ENCODE measurements around the gene NPAS3.

NPAS3 gene

DNA sequence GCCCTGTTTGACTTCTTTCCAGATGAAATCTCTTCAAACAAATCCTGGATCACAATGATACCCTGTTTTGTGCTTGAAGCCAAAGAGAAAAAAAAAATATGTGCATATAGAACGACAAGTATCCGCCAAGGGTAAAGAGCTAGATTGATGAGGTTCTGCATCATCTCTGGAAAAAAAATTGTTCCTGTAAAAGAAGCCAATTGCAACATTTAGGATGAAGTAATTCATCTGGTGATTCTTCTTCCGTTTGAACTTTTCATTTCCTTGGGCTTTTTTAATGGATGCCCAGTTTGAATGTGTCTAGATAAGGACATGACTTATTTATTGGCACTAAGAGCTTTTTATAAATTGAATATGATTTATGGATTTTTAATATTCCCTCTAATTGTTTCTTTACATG is 38.1 kb upstream of the NPAS3 start:
- Histone ChIP-seq H3K27ac (ENCODE audit: low read length) (no peak overlapping the region), H2AFZ (ENCODE audit: low read depth, low read length) (no peak overlapping the region), H3K9ac (ENCODE audit: low read length) (no peak overlapping the region), H3K36me3 (replicated peaks; ENCODE audit: low read depth, low read length) (no peaks in the 10 kb centered on the region), H3K4me2 (ENCODE audit: low read length) (no peak overlapping the region), H3K27me3 (ENCODE audit: low read depth, low read length) (no peaks in the 10 kb centered on the region), H3K4me1 (ENCODE audit: low read length) (peaks cover 29% of the 10 kb centered on the region), H4K20me1 (ENCODE audit: insufficient read depth, low read length) (no peaks in the 10 kb centered on the region), H3K4me3 (ENCODE audit: low read length) (no peak overlapping the region), H3K79me2 (ENCODE audit: low read length) (no peaks in the 10 kb centered on the region), H3K9me3 (ENCODE audit: insufficient read depth, low read length) (no peaks in the 10 kb centered on the region)
- TF ChIP-seq EZH2phosphoT487 (IDR thresholded peaks at IDR 0.05; ENCODE audit: low read depth) (no peak), CTCF (IDR thresholded peaks at IDR 0.05; ENCODE audit: low read depth, low read length) (no peak)

DNA sequence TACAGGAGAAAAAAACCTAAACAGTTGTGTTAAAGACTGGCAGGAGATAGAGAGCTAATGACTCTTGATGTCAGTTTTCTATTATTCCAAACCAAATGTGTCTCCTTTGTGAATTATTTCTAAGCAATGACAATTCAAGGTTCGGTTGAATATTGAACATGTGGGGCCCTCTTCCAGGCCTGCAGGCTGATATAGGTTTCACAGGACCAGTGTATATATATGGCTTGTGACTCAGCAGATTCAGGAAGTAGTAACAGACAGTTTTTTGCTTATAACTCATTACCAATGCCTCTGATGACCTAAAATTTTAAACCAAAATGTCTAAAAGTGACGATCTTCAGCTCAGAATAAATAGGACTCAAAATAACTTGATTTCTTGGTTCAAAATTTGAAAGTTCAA is 33.7 kb upstream of the NPAS3 start:
- H3K4me3 ChIP-seq (ENCODE audit: low read length): no peak overlapping the region
- no peaks in the 10 kb centered on the region for H3K36me3 ChIP-seq (replicated peaks; ENCODE audit: low read depth, low read length)
- no peak overlapping the region for H3K27ac ChIP-seq (ENCODE audit: low read length)

GRCh38 chr14:32906672-32907071 is 32.0 kb upstream of the NPAS3 start:
- H3K27ac ChIP-seq (ENCODE audit: low read length): no peak overlapping the region
- no peaks in the 10 kb centered on the region for H3K36me3 ChIP-seq (replicated peaks; ENCODE audit: low read depth, low read length)
- H3K9ac ChIP-seq (ENCODE audit: low read length): no peak overlapping the region
- H3K4me1 ChIP-seq (ENCODE audit: low read length): peaks cover 4% of the 10 kb centered on the region
- TF ChIP-seq CTCF (IDR thresholded peaks at IDR 0.05; ENCODE audit: low read depth, low read length) (no peak), EZH2phosphoT487 (IDR thresholded peaks at IDR 0.05; ENCODE audit: low read depth) (no peak)
- no peaks in the 10 kb centered on the region for H3K27me3 ChIP-seq (ENCODE audit: low read depth, low read length)
- H4K20me1 ChIP-seq (ENCODE audit: insufficient read depth, low read length): no peaks in the 10 kb centered on the region
- H3K4me2 ChIP-seq (ENCODE audit: low read length): no peak overlapping the region
- no peak overlapping the region for H2AFZ ChIP-seq (ENCODE audit: low read depth, low read length)
- H3K9me3 ChIP-seq (ENCODE audit: insufficient read depth, low read length): no peaks in the 10 kb centered on the region
- H3K79me2 ChIP-seq (ENCODE audit: low read length): no peaks in the 10 kb centered on the region
- H3K4me3 ChIP-seq (ENCODE audit: low read length): no peak overlapping the region

More for the DNA sequence above, 33.7 kb upstream of the NPAS3 start:
- TF ChIP-seq EZH2phosphoT487 (IDR thresholded peaks at IDR 0.05; ENCODE audit: low read depth): no peak
- TF ChIP-seq CTCF (IDR thresholded peaks at IDR 0.05; ENCODE audit: low read depth, low read length): no peak
- H3K9ac ChIP-seq (ENCODE audit: low read length): no peak overlapping the region
- H3K4me1 ChIP-seq (ENCODE audit: low read length): peaks cover 5% of the 10 kb centered on the region
- no peaks in the 10 kb centered on the region for H3K27me3 ChIP-seq (ENCODE audit: low read depth, low read length)
- no peaks in the 10 kb centered on the region for H3K79me2 ChIP-seq (ENCODE audit: low read length)
- no peak overlapping the region for H2AFZ ChIP-seq (ENCODE audit: low read depth, low read length)
- no peak overlapping the region for H3K4me2 ChIP-seq (ENCODE audit: low read length)
- H4K20me1 ChIP-seq (ENCODE audit: insufficient read depth, low read length): no peaks in the 10 kb centered on the region
- H3K9me3 ChIP-seq (ENCODE audit: insufficient read depth, low read length): no peaks in the 10 kb centered on the region

DNA sequence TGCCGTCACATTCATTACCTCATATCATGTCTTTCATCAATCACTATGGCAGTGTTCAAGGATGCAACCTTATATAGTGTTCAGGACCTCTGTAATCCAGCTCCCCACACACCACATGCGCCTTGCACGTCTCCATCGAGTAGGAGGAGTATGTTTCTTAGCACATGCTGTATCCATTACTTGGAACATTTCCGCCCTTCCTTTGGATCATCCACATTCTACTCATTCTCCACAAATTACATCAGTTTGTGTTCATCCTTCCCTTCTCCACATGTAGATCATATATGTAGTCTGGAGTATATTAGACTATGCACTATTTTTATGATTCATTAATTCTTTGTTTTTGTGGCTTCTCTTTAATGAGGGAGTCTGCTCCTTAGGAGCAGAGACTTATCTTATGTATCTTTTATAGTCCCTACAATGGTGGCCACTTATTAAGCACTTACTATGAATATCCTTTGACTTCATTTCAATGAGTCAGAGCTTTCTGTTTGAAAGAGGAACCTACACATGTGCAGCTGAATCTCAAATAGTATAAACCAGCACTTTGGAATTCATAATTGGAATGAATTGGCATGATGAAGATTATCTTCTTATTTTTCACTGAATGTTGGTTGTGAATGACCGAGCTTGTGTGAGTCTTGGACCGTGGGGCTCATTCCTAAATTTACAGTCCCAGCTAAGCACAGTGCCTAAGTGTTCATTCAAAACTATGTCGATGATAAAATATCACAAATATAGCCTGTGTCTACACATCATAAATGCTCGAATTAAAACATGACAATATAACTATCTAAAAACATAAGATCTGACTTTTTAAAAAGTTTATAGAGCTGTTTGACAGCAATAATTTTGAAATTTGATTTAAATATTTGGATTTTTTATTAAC is 30.2 kb upstream of the NPAS3 start:
- no peak overlapping the region for H3K4me3 ChIP-seq (ENCODE audit: low read length)
- H3K36me3 ChIP-seq (replicated peaks; ENCODE audit: low read depth, low read length): no peaks in the 10 kb centered on the region
- H3K9me3 ChIP-seq (ENCODE audit: insufficient read depth, low read length): no peaks in the 10 kb centered on the region
- H3K9ac ChIP-seq (ENCODE audit: low read length): no peak overlapping the region
- peaks cover 4% of the 10 kb centered on the region for H3K4me1 ChIP-seq (ENCODE audit: low read length)
- TF ChIP-seq EZH2phosphoT487 (IDR thresholded peaks at IDR 0.05; ENCODE audit: low read depth): no peak
- TF ChIP-seq CTCF (IDR thresholded peaks at IDR 0.05; ENCODE audit: low read depth, low read length): no peak
- H2AFZ ChIP-seq (ENCODE audit: low read depth, low read length): no peak overlapping the region
- H3K79me2 ChIP-seq (ENCODE audit: low read length): no peaks in the 10 kb centered on the region
- no peak overlapping the region for H3K27ac ChIP-seq (ENCODE audit: low read length)
- no peaks in the 10 kb centered on the region for H4K20me1 ChIP-seq (ENCODE audit: insufficient read depth, low read length)
- no peaks in the 10 kb centered on the region for H3K27me3 ChIP-seq (ENCODE audit: low read depth, low read length)
- no peak overlapping the region for H3K4me2 ChIP-seq (ENCODE audit: low read length)

Data from OCI-LY3 (cell line).